Colonic mucosa (tissue), 4 donors: ENCODE measurements around the gene INSYN1. TPM values are rescaled to one million over a fixed set of nuclear protein-coding genes. Genes with fewer than 3 reads are reported as not detected.
"Not testable (repeated sequence)": the region's sequence is repeated elsewhere in the genome, so short reads cannot be mapped to it uniquely, and the experiment has no call there.

ENCODE experiments used
- DNase-seq: peaks from one replicate; pipeline ENCODE4 v3.0.0-alpha.2; 2020
- H3K27ac ChIP-seq: fragments of 200-600 bp; one replicate; pipeline ENCODE4 v1.8.0; 2021
- H3K27me3 ChIP-seq: fragments of 200-600 bp; one replicate; pipeline ENCODE4 v1.8.0; 2021
- H3K36me3 ChIP-seq: fragments of 200-600 bp; one replicate; pipeline ENCODE4 v1.8.0; 2021
- H3K4me1 ChIP-seq: fragments of 200-600 bp; one replicate; pipeline ENCODE4 v1.8.0; 2021; ENCODE audit warnings: mild to moderate bottlenecking
- H3K4me3 ChIP-seq: fragments of 200-600 bp; one replicate; pipeline ENCODE4 v1.8.0; 2021
- H3K9ac ChIP-seq, 2 donors: one replicate each; pipeline ENCODE4 v1.7.0; 2013; ENCODE audit warnings: control low read depth in 2 of 2, low read depth in 2 of 2, low read length in 2 of 2
- H3K9me3 ChIP-seq: fragments of 200-600 bp; one replicate; pipeline ENCODE4 v1.8.0; 2021
- CTCF ChIP-seq: fragments of 200-600 bp; IDR thresholded peaks from one replicate; pipeline ENCODE4 v1.8.0; 2022; ENCODE audit warnings: antibody characterized with exemption, mild to moderate bottlenecking
- intact Hi-C: fragments of 100-400 bp; cut with DNase I; formaldehyde crosslinking; loops from one replicate; pipeline ENCODE4 v1.14.1; 2022
- total RNA-seq, 2 donors: library from RNA; stranded (reverse); fragmentation: NEBNext Ultra II Directional in 1 of 2; extraction: Animal tissue kit (Norgen Biotek cat#: 25700) in 1 of 2; gene quantifications; one replicate each; pipeline ENCODE4 v1.2.1, GENCODE V29; 2021
- donor health status: healthy.
- donor health status: DM: no; HTN: no; CAD: no.
- donor health status: DM: no; HTN: no; CAD: no.

INSYN1 gene
- total RNA-seq, 2 donors from 2014 or later = 0.32 to 0.58 TPM

GRCh38 chr15:73797366-73798158, 44.4 kb upstream of the INSYN1 start:
- no peaks in the 10 kb centered on the region for H3K9me3 ChIP-seq
- H3K4me1 ChIP-seq = no peaks in the 10 kb centered on the region
- no peak overlapping the region for H3K27ac ChIP-seq
- H3K36me3 ChIP-seq = no peaks in the 10 kb centered on the region
- intact Hi-C loops = no loop called here
- no peaks in the 10 kb centered on the region for H3K27me3 ChIP-seq
- H3K4me3 ChIP-seq = no peak overlapping the region
- no peak for DNase-seq
- H3K9ac ChIP-seq = no peak overlapping the region
- no peak for TF ChIP-seq CTCF

GRCh38 chr15:73796331-73796831, 43.2 kb upstream of the INSYN1 start:
- Histone ChIP-seq H3K27ac (no peak overlapping the region), H3K9ac (no peak overlapping the region), H3K4me3 (no peak overlapping the region), H3K4me1 (no peaks in the 10 kb centered on the region), H3K27me3 (no peaks in the 10 kb centered on the region), H3K9me3 (no peaks in the 10 kb centered on the region), H3K36me3 (no peaks in the 10 kb centered on the region)
- no peak for TF ChIP-seq CTCF
- DNase-seq = no peak
- intact Hi-C loops = no loop called here

DNA sequence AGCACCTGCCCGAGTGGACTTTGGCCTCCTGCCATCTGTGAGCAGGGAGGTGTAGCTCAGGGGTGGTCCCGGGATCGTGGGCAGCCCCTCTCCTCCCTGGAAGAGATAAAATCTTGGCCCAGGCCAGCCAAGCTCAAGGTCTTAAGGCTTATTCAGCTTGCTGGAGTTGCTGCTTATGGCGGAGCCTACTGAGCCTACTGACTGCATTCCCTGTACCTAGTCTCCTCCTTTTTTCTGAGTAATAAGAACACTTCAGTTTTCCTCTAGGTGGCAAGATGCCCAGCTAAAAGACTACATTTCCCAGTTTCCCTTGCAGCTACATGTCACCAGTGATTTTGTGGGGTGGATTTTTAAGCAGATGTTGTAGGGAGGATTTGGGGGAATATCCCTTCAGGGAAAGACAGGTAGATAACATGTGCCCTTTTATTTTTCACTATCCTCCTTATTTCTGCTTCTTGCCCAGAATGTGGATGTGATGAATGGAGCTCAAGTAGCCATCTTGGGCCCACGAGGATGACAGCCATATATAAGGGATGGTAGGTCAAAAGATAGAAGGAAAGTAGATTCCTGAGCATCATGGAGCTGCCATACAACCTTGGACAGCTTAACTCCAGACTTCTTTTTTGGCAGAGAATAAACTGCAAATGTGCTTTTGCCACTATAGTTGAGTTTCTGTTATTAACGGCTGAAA, 41.4 kb upstream of the INSYN1 start:
- H3K36me3 ChIP-seq = no peaks in the 10 kb centered on the region
- no peak overlapping the region for H3K4me3 ChIP-seq
- no peak for TF ChIP-seq CTCF
- DNase-seq = no peak
- H3K4me1 ChIP-seq = no peaks in the 10 kb centered on the region
- H3K9me3 ChIP-seq = no peaks in the 10 kb centered on the region
- no peak overlapping the region for H3K9ac ChIP-seq
- intact Hi-C loops = no loop called here
- no peak overlapping the region for H3K27ac ChIP-seq
- H3K27me3 ChIP-seq = no peaks in the 10 kb centered on the region

DNA sequence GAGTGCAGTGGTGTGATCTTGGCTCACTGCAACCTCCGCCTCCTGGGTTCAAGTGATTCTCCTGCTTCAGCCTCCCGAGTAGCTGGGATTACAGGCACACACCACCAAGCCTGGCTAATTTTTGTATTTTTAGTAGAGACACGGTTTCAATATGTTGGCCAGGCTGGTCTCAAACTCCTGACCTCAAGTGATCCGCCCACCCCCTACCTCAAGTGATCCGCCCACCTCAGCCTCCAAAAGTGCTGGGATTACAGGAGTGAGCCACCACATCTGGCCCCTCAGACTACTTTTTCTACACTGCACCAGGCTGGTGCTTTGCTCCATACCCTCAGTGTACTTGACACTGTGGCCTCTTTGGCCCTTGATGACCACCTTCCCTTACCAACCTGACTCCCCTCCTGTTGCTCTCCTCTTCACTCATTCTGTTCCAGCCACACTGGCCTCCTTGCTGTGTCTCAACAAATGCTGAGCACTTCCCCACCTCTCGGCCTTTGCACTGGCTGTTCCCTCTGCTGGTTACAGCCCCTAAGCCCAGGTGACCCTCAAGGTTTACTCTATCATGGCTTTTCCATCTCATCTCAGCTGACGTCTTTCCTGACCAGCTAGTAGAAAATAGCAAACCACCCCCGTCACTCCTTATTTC, 39.9 kb upstream of the INSYN1 start:
- intact Hi-C loops, H3K4me3 ChIP-seq, H3K9ac ChIP-seq, H3K36me3 ChIP-seq, H3K9me3 ChIP-seq, H3K4me1 ChIP-seq, H3K27ac ChIP-seq, H3K27me3 ChIP-seq, DNase-seq: not testable (repeated sequence)

GRCh38 chr15:73792415-73792814, 39.3 kb upstream of the INSYN1 start:
- Histone ChIP-seq H3K36me3 (no peaks in the 10 kb centered on the region), H3K4me1 (no peaks in the 10 kb centered on the region), H3K9ac (no peak overlapping the region), H3K4me3 (no peak overlapping the region), H3K27ac (no peak overlapping the region), H3K27me3 (no peaks in the 10 kb centered on the region), H3K9me3 (no peaks in the 10 kb centered on the region)
- no peak for TF ChIP-seq CTCF
- intact Hi-C loops = no loop called here
- DNase-seq = no peak
